H1 (cell line): ENCODE results near the gene PSMD5. TPM values are rescaled to one million over a fixed set of nuclear protein-coding genes. Genes with fewer than 3 reads are reported as not detected.

Experiments used
- CTCF ChIA-PET: fragments of 300-600 bp; sonication (Branson Sonifier 250); formaldehyde crosslinking; loops from one replicate; lab custom pipeline; 2021; ENCODE audit not compliant: partially characterized antibody; lab: Charles Lee
- POLR2A ChIA-PET: fragments of 300-600 bp; sonication (Branson Sonifier 250); formaldehyde crosslinking; loops from one replicate; lab custom pipeline; 2021; ENCODE audit warnings: inconsistent platforms; ENCODE audit not compliant: partially characterized antibody; lab: Charles Lee
- DNase-seq, 2 experiments: peaks; one replicate each; pipeline versions ENCODE4 v3.0.0 to v3.0.0-alpha.2; 2010 to 2022; ENCODE audit warnings: low spot score in 2 of 2, low read depth in 1 of 2, mixed read lengths in 1 of 2
- FAIRE-seq: peaks from 2 replicates; lab custom pipeline; 2011; peaks lifted over from hg19 to GRCh38; lab: Jason Lieb, UNC
- H2AFZ ChIP-seq: 2 replicates; pipeline ENCODE4 v1.8.1; 2012; ENCODE audit warnings: low read length, inconsistent platforms
- H2AK5ac ChIP-seq: 2 replicates; pipeline ENCODE4 v1.6.1; 2013; ENCODE audit warnings: low read depth, low read length
- H2BK120ac ChIP-seq: replicated peaks from 2 replicates; pipeline ENCODE3; 2013; ENCODE audit warnings: low read depth, low read length, inconsistent platforms
- H2BK12ac ChIP-seq: 2 replicates; pipeline ENCODE4 v1.6.1; 2013; ENCODE audit warnings: low read depth, low read length
- H2BK15ac ChIP-seq: 2 replicates; pipeline ENCODE4 v1.6.1; 2013; ENCODE audit warnings: low read length
- H2BK20ac ChIP-seq: 2 replicates; pipeline ENCODE4 v1.6.1; 2013; ENCODE audit warnings: low read length
- H2BK5ac ChIP-seq: 2 replicates; pipeline ENCODE4 v1.6.1; 2013; ENCODE audit warnings: low read depth, low read length
- H3K14ac ChIP-seq: 2 replicates; pipeline ENCODE4 v1.6.1; 2013; ENCODE audit warnings: inconsistent platforms; ENCODE audit not compliant: insufficient read length
- H3K18ac ChIP-seq: 2 replicates; pipeline ENCODE4 v1.6.1; 2013; ENCODE audit warnings: low read length; ENCODE audit errors: extremely low read depth
- H3K23ac ChIP-seq: 2 replicates; pipeline ENCODE4 v1.6.1; 2013; ENCODE audit warnings: inconsistent platforms; ENCODE audit not compliant: insufficient read length
- H3K23me2 ChIP-seq: 2 replicates; pipeline ENCODE4 v1.6.1; 2013; ENCODE audit warnings: low read depth, low read length
- H3K27ac ChIP-seq: 2 replicates; pipeline ENCODE4 v1.6.1; 2011; ENCODE audit warnings: low read depth, low read length, inconsistent platforms
- H3K27me3 ChIP-seq, 4 experiments: replicated peaks in 1 of 4; 1 replicate in 1 of 4; 2 replicates in 3 of 4; pipeline versions ENCODE4 v1.6.1 to v1.8.1; 2011 to 2013; ENCODE audit warnings: low read length in 3 of 4, mild to moderate bottlenecking in 3 of 4, inconsistent platforms in 2 of 4, mixed read lengths in 2 of 4, moderate library complexity in 1 of 4; ENCODE audit not compliant: control insufficient read depth in 3 of 4, insufficient read depth in 3 of 4; ENCODE audit errors: extremely low read depth in 1 of 4
- H3K36me3 ChIP-seq, 4 experiments: 2 replicates each; pipeline versions ENCODE4 v1.6.1 to v1.8.1; 2011 to 2013; ENCODE audit warnings: mild to moderate bottlenecking in 4 of 4, low read length in 3 of 4, moderate library complexity in 2 of 4, control low read depth in 1 of 4, inconsistent platforms in 1 of 4; ENCODE audit not compliant: insufficient read depth in 4 of 4, control insufficient read depth in 2 of 4
- H3K4ac ChIP-seq: replicated peaks from 2 replicates; pipeline ENCODE3; 2013; ENCODE audit warnings: low read length, low read depth, mixed read lengths, inconsistent platforms; ENCODE audit not compliant: insufficient read length
- H3K4me1 ChIP-seq, 4 experiments: replicated peaks in 1 of 4; 1 replicate in 1 of 4; 2 replicates in 3 of 4; pipeline versions ENCODE4 v1.6.1 to v1.8.1; 2011 to 2013; ENCODE audit warnings: low read length in 3 of 4, inconsistent platforms in 2 of 4, mixed read lengths in 1 of 4; ENCODE audit not compliant: insufficient read depth in 4 of 4, control insufficient read depth in 3 of 4
- H3K4me2 ChIP-seq, 2 experiments: 2 replicates each; pipeline versions ENCODE4 v1.6.1 to v1.8.1; 2011 to 2013; ENCODE audit warnings: low read depth in 2 of 2, low read length in 2 of 2, control low read depth in 1 of 2, inconsistent platforms in 1 of 2, mild to moderate bottlenecking in 1 of 2; ENCODE audit not compliant: insufficient read depth in 1 of 2
- H3K4me3 ChIP-seq, 4 experiments: fragments of 200-600, 300-600 bp in 1 of 4; sonication (generic), shearing (Covaris generic), sonication (Bioruptor Twin) in 1 of 4; 2 replicates each; pipeline versions ENCODE4 v1.5.1 to v1.8.1; 2011 to 2016; ENCODE audit warnings: low read length in 4 of 4, low read depth in 3 of 4, control low read depth in 2 of 4, inconsistent platforms in 2 of 4, mild to moderate bottlenecking in 2 of 4, mixed read lengths in 1 of 4, moderate library complexity in 1 of 4; ENCODE audit not compliant: insufficient read depth in 2 of 4; ENCODE audit errors: extremely low read depth in 1 of 4
- H3K56ac ChIP-seq: replicated peaks from 2 replicates; pipeline ENCODE3; 2013; ENCODE audit warnings: low read depth, mild to moderate bottlenecking, mixed read lengths, low read length, inconsistent platforms; ENCODE audit not compliant: insufficient read length
- H3K79me1 ChIP-seq: 2 replicates; pipeline ENCODE4 v1.6.1; 2013; ENCODE audit warnings: low read depth, low read length, control low read depth
- H3K79me2 ChIP-seq, 2 experiments: 2 replicates each; pipeline versions ENCODE4 v1.6.1 to v1.8.1; 2012 to 2013; ENCODE audit warnings: low read length in 2 of 2, mild to moderate bottlenecking in 2 of 2, inconsistent platforms in 1 of 2; ENCODE audit not compliant: insufficient read depth in 2 of 2, control insufficient read depth in 1 of 2
- H3K9ac ChIP-seq, 4 experiments: replicated peaks in 1 of 4; 1 replicate in 1 of 4; 2 replicates in 3 of 4; pipeline versions ENCODE4 v1.6.1 to v1.8.1; 2011 to 2013; ENCODE audit warnings: low read depth in 3 of 4, low read length in 3 of 4, control low read depth in 2 of 4, mild to moderate bottlenecking in 2 of 4, moderate library complexity in 2 of 4, inconsistent platforms in 1 of 4; ENCODE audit errors: extremely low read depth in 1 of 4
- H3K9me3 ChIP-seq, 2 experiments: 2 replicates each; pipeline versions ENCODE4 v1.6.1 to v1.8.1; 2012 to 2013; ENCODE audit warnings: mild to moderate bottlenecking in 2 of 2, moderate library complexity in 2 of 2, control low read depth in 1 of 2, inconsistent platforms in 1 of 2, low read depth in 1 of 2, low read length in 1 of 2, mixed read lengths in 1 of 2; ENCODE audit not compliant: insufficient read depth in 2 of 2
- H4K20me1 ChIP-seq, 2 experiments: replicated peaks in 1 of 2; 2 replicates each; pipeline versions ENCODE3 to v1.8.1; 2011 to 2013; ENCODE audit warnings: inconsistent platforms in 2 of 2, low read length in 2 of 2, mild to moderate bottlenecking in 1 of 2; ENCODE audit not compliant: insufficient read depth in 2 of 2, control insufficient read depth in 1 of 2
- H4K5ac ChIP-seq: 2 replicates; pipeline ENCODE4 v1.6.1; 2013; ENCODE audit warnings: low read length, low read depth, mixed read lengths, inconsistent platforms; ENCODE audit not compliant: insufficient read length
- H4K8ac ChIP-seq: 2 replicates; pipeline ENCODE4 v1.8.0; 2013; ENCODE audit warnings: mild to moderate bottlenecking, moderate library complexity, low read length, inconsistent platforms; ENCODE audit not compliant: insufficient read depth; ENCODE audit errors: extremely low read depth
- H4K91ac ChIP-seq: replicated peaks from 2 replicates; pipeline ENCODE3; 2013; ENCODE audit warnings: low read length, mixed read lengths, inconsistent platforms; ENCODE audit not compliant: insufficient read length
- ATF2 ChIP-seq: IDR thresholded peaks from 2 replicates; pipeline ENCODE4 v1.6.1; 2012; ENCODE audit warnings: low read length, inconsistent platforms
- HDAC6 ChIP-seq: IDR thresholded peaks from one replicate; pipeline ENCODE4 v1.7.1; 2012; ENCODE audit warnings: low read depth, mild to moderate bottlenecking, inconsistent platforms, low read length, moderate library complexity
- JUND ChIP-seq: IDR thresholded peaks from 2 replicates; pipeline ENCODE4 v1.6.1; 2011; ENCODE audit warnings: mild to moderate bottlenecking, improper control_type of control experiment, low read length
- RFX5 ChIP-seq: IDR thresholded peaks from 2 replicates; pipeline ENCODE4 v1.6.1; 2011; ENCODE audit warnings: low read depth, low read length, improper control_type of control experiment, borderline replicate concordance
- RNF2 ChIP-seq: fragments of 200-900, 300-1000 bp; sonication (generic); IDR thresholded peaks from 2 replicates; pipeline ENCODE4 v1.7.1; 2016; ENCODE audit warnings: borderline replicate concordance, low read depth, mild to moderate bottlenecking, antibody characterized with exemption, low read length; ENCODE audit not compliant: poor library complexity, severe bottlenecking; ENCODE audit errors: missing control alignments
- SIX5 ChIP-seq: IDR thresholded peaks from 2 replicates; pipeline ENCODE4 v1.6.1; 2011; ENCODE audit warnings: mild to moderate bottlenecking, low read depth, low read length
- polyA plus RNA-seq, 7 experiments: library from polyadenylated mRNA; depleted of rRNA in 3 of 7; stranded (reverse) in 5 of 7; unstranded in 2 of 7; fragments of >200 nt in 5 of 7; fragments of 200-250 nt in 2 of 7; gene quantifications; 1 replicate in 5 of 7; 2 replicates in 1 of 7; 4 replicates in 1 of 7; pipeline versions ENCODE4 v1.2.1 to v1.2.3, GENCODE V29; 2011 to 2013; ENCODE audit warnings: missing spikeins in 2 of 7, mixed read lengths in 2 of 7
- total RNA-seq: library from RNA; stranded (reverse); fragmentation: NEBNext Ultra II Directional; extraction: Animal tissue kit (Norgen Biotek cat#: 25700); gene quantifications from 2 replicates; pipeline ENCODE4 v1.2.1, GENCODE V29; 2021

Gene PSMD5
- total and polyA plus RNA-seq, 2 of the 8 experiments (the other 6 are each of a cell fraction or from before 2014, with no cell fraction given), result 19.2 to 30.5 TPM

DNA sequence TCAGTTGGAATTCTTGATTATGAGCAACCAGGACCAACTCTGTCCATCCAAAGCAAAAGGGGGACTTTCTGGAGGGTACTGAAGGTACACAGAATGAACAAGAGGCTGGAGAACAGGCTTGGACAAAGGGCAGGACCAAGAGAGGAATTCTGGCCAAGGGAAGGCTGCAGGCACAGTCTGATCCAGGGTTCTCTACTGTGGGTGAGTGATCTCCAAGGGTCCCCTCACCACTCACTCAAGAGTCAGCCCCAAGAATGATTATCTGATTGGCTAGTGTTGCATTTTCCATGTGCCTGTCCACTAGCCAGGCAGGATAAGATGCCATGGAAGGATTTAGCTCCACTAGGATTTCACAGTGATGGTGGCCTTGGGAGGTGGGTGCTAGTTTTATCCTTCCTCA, 45.9 kb upstream of the PSMD5 start:
- H3K36me3 ChIP-seq, result no peaks in the 10 kb centered on the region
- no peak overlapping the region for H4K5ac ChIP-seq
- no peaks in the 10 kb centered on the region; the same call in 1 of the 2 replicates for H3K23me2 ChIP-seq
- H2BK5ac ChIP-seq, result no peak overlapping the region
- H3K18ac ChIP-seq, result no peak overlapping the region
- no peak overlapping the region for H4K8ac ChIP-seq
- no peak overlapping the region for H2AFZ ChIP-seq
- peaks cover 0 to 6% (median 4%) of the 10 kb centered on the region in 4 experiments; a peak in 6 of 7 replicates for H3K4me1 ChIP-seq
- H2AK5ac ChIP-seq, result no peak overlapping the region
- H2BK20ac ChIP-seq, result no peak overlapping the region
- H3K4me2 ChIP-seq, result no peak overlapping the region
- no peak overlapping the region for H3K27ac ChIP-seq
- no peak overlapping the region for H3K4ac ChIP-seq
- no peak overlapping the region for H3K4me3 ChIP-seq
- no peak for FAIRE-seq
- H3K9ac ChIP-seq, result no peak overlapping the region
- H4K20me1 ChIP-seq, result no peaks in the 10 kb centered on the region
- H3K79me2 ChIP-seq, result no peaks in the 10 kb centered on the region
- no peak overlapping the region for H2BK12ac ChIP-seq
- no peak overlapping the region for H3K14ac ChIP-seq
- no peaks in the 10 kb centered on the region for H3K79me1 ChIP-seq
- ChIA-PET CTCF (interaction anchor here (0.5 to 1.7 kb wide), 6 partner anchors 15 to 132 kb away, joined by 3 to 6 read pairs (median 3); no protein-coding TSS in a partner anchor), POLR2A (no interaction called here)
- peaks cover 0 to 5% (median 2%) of the 10 kb centered on the region in 4 experiments; a peak in 3 of 7 replicates for H3K27me3 ChIP-seq
- no peaks in the 10 kb centered on the region for H3K9me3 ChIP-seq
- no peak for DNase-seq
- H2BK15ac ChIP-seq, result no peak overlapping the region
- H3K23ac ChIP-seq, result no peak overlapping the region
- H2BK120ac ChIP-seq, result no peak overlapping the region
- H4K91ac ChIP-seq, result no peak overlapping the region
- H3K56ac ChIP-seq, result no peak overlapping the region
- no peak for TF ChIP-seq HDAC6
- TF ChIP-seq ATF2, result no peak
- no peak for TF ChIP-seq JUND
- TF ChIP-seq RFX5, result no peak
- TF ChIP-seq SIX5, result no peak
- no peak for TF ChIP-seq RNF2
